Gastroesophageal sphincter (tissue), 4 donors: Measurements from ENCODE around the gene PAX7. TPM values are rescaled to one million over a fixed set of nuclear protein-coding genes. Genes with fewer than 3 reads are reported as not detected.
"Not testable (repeated sequence)": the region's sequence is repeated elsewhere in the genome, so short reads cannot be mapped to it uniquely, and the experiment has no call there.

ENCODE experiments used
- ATAC-seq: fragments of 150-250 bp; one replicate; pipeline ENCODE4 v1.9.1; 2016; ENCODE audit warnings: mild to moderate bottlenecking, moderate library complexity
- H3K27ac ChIP-seq, 4 donors: fragments of 200-600 bp; sonication (generic) in 3 of 4; 1 replicate in 3 of 4; 2 replicates in 1 of 4; pipeline ENCODE4 v1.5.1; 2016 to 2019
- H3K27me3 ChIP-seq: fragments of 200-600 bp; sonication (generic); one replicate; pipeline ENCODE4 v1.5.1; 2019
- H3K36me3 ChIP-seq, 2 donors: fragments of 200-600 bp; sonication (generic); one replicate each; pipeline ENCODE4 v1.5.1; 2019; ENCODE audit warnings: control low read depth in 1 of 2
- H3K4me1 ChIP-seq, 3 donors: fragments of 200-600 bp; sonication (generic); 1 replicate in 2 of 3; 2 replicates in 1 of 3; pipeline ENCODE4 v1.5.1; 2016 to 2019; ENCODE audit warnings: control low read depth in 2 of 3
- H3K4me3 ChIP-seq, 2 donors: fragments of 200-600 bp; sonication (generic); one replicate each; pipeline ENCODE4 v1.5.1; 2019; ENCODE audit warnings: mild to moderate bottlenecking in 1 of 2, moderate library complexity in 1 of 2
- H3K9me3 ChIP-seq, 3 donors: fragments of 200-600 bp; sonication (generic); one replicate each; pipeline ENCODE4 v1.5.1; 2017 to 2019; ENCODE audit warnings: control low read depth in 2 of 3
- CTCF ChIP-seq, 4 experiments: fragments of 200-600 bp in 2 of 4; fragments of 450-650 bp in 2 of 4; sonication (generic) in 1 of 4; IDR thresholded peaks; one replicate each; pipeline ENCODE4 v1.5.1; 2017 to 2019; ENCODE audit warnings: antibody characterized with exemption in 4 of 4, mild to moderate bottlenecking in 2 of 4, moderate library complexity in 2 of 4
- EP300 ChIP-seq: sonication (generic); formaldehyde crosslinking; IDR thresholded peaks from one replicate; pipeline ENCODE4 v1.6.1; 2017; ENCODE audit warnings: antibody characterized with exemption, mild to moderate bottlenecking
- POLR2A ChIP-seq, 2 donors: fragments of 450-650 bp; IDR thresholded peaks; one replicate each; pipeline ENCODE4 v1.6.1; 2017; ENCODE audit warnings: antibody characterized with exemption in 2 of 2, mild to moderate bottlenecking in 2 of 2, moderate library complexity in 1 of 2
- POLR2AphosphoS5 ChIP-seq: sonication (generic); formaldehyde crosslinking; IDR thresholded peaks from one replicate; pipeline ENCODE4 v1.6.1; 2017; ENCODE audit warnings: antibody characterized with exemption
- WGBS, 2 donors: methylation state at CpG; one replicate each; pipeline ENCODE4 v1.1.5; 2018; ENCODE audit warnings: low coverage in 1 of 2; 5-methylcytosine and 5-hydroxymethylcytosine counted together
- total RNA-seq, 4 donors: library from RNA; depleted of rRNA; stranded (reverse); fragments of >200 nt; gene quantifications; one replicate each; pipeline ENCODE4 v1.1.0, GENCODE V29; 2016

The PAX7 gene
- total RNA-seq, 4 donors from 2014 or later: not detected

GRCh38 chr1:18765725-18766124 lies 135.1 kb downstream of the PAX7 start:
- Histone ChIP-seq H3K27me3 (peaks cover 98% of the 10 kb centered on the region), H3K27ac (no peak overlapping the region), H3K4me3 (no peak overlapping the region), H3K4me1 (no peaks in the 10 kb centered on the region), H3K9me3 (no peaks in the 10 kb centered on the region), H3K36me3 (no peaks in the 10 kb centered on the region)
- ATAC-seq: no peak
- TF ChIP-seq POLR2A (IDR thresholded peaks at IDR 0.05): no peak
- WGBS, 2 donors: 43 to 63% methylated on average over 1 to 5 of the region's 7 CpGs

DNA sequence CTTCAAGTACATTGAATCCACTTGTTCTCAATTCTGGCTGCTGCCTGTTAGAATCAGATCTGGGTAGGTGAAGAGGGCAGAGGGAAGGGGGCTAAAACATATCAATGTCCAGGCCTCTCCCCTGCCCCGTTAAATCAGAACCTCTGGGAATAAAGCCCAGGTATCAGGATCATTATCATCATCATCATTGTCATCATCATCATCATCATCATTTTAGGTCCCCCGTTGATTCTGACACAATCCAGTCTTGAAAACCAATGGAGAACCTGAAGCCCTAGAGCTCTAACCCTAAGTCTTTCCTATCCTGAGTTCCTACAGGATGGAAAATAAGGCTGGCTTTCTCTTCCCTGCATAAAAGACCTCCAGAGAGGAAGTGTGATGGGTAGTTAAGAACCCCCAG lies 135.7 kb downstream of the PAX7 start:
- H3K4me3 ChIP-seq: no peak overlapping the region
- no peaks in the 10 kb centered on the region for H3K9me3 ChIP-seq
- no peaks in the 10 kb centered on the region for H3K4me1 ChIP-seq
- TF ChIP-seq EP300: no peak
- TF ChIP-seq CTCF (IDR thresholded peaks at IDR 0.05): no peak
- no peak for TF ChIP-seq POLR2AphosphoS5
- TF ChIP-seq POLR2A (IDR thresholded peaks at IDR 0.05): no peak
- WGBS, 2 donors: 86 to 94% methylated on average over 1 to 2 of the region's 2 CpGs
- ATAC-seq: no peak
- no peak overlapping the region for H3K27ac ChIP-seq
- H3K27me3 ChIP-seq: peaks cover 100% of the 10 kb centered on the region
- no peaks in the 10 kb centered on the region for H3K36me3 ChIP-seq

GRCh38 chr1:18767576-18767975 lies 136.9 kb downstream of the PAX7 start:
- H3K9me3 ChIP-seq: not testable (repeated sequence)
- 10 to 67% methylated on average over 2 to 5 of the region's 5 CpGs for WGBS, 2 donors

GRCh38 chr1:18768086-18768485 lies 137.4 kb downstream of the PAX7 start:
- TF ChIP-seq CTCF (IDR thresholded peaks at IDR 0.05): no peak
- TF ChIP-seq POLR2AphosphoS5: no peak
- no peak for TF ChIP-seq EP300
- TF ChIP-seq POLR2A (IDR thresholded peaks at IDR 0.05): no peak
- H3K27me3 ChIP-seq: peaks cover 97% of the 10 kb centered on the region
- no peaks in the 10 kb centered on the region for H3K9me3 ChIP-seq
- no peak for ATAC-seq
- H3K27ac ChIP-seq: no peak overlapping the region
- H3K4me1 ChIP-seq: no peaks in the 10 kb centered on the region
- no peaks in the 10 kb centered on the region for H3K36me3 ChIP-seq
- no peak overlapping the region for H3K4me3 ChIP-seq
- WGBS, 2 donors: 40 to 52% methylated on average over 1 to 4 of the region's 4 CpGs

More at GRCh38 chr1:18767576-18767975, 136.9 kb downstream of the PAX7 start:
- not testable (repeated sequence) for H3K4me3 ChIP-seq, ATAC-seq, H3K36me3 ChIP-seq, H3K27ac ChIP-seq, H3K4me1 ChIP-seq
- peaks cover 97% of the 10 kb centered on the region for H3K27me3 ChIP-seq

DNA sequence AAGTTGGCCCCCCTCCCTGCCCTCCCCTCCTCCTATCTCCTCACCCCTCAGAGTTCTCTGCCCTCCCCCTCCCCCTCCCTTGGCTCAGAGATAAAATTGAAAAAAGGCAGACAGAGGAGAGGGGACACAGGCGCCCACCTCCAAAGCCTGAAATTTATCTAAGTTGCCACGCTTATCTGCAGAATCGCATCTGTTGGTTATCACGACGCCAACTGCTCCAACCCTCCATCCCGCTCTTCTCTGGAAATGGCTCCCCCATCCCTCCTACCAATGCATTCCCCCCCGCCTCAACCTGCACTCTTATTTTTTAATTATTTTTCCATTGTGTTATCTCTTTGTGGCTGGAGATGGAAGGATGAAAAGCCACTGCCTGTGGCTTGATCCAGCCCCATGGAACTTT lies 138.5 kb downstream of the PAX7 start:
- peaks cover 97% of the 10 kb centered on the region for H3K27me3 ChIP-seq
- ATAC-seq: no peak
- H3K4me3 ChIP-seq: no peak overlapping the region
- 6 to 50% methylated on average over 7 of the region's 7 CpGs for WGBS, 2 donors
- no peaks in the 10 kb centered on the region for H3K9me3 ChIP-seq
- H3K27ac ChIP-seq: no peak overlapping the region
- H3K4me1 ChIP-seq: no peaks in the 10 kb centered on the region
- no peaks in the 10 kb centered on the region for H3K36me3 ChIP-seq
- no peak for TF ChIP-seq POLR2A (IDR thresholded peaks at IDR 0.05)
- no peak for TF ChIP-seq EP300
- no peak for TF ChIP-seq POLR2AphosphoS5
- TF ChIP-seq CTCF (IDR thresholded peaks at IDR 0.05): no peak

DNA sequence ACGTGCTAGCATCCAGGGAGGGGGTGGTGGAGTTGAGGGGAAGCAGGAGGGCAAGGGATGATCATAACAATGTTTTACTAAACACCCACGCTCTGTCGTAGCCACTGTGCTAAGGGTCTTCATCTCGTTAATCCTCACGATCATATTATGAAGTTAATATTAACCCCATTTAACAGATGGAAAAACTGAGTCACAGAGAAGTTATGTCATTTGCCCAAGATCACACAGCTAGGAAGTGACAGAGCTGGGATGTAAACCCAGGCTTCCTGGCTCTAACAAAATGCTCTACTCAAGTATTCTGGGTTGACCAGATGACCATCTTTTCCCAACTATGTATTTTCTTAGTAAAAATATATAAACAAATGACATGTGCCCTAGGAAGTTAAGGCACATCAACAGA lies 140.2 kb downstream of the PAX7 start:
- no peak for ATAC-seq

More for the DNA sequence above, 140.2 kb downstream of the PAX7 start:
- TF ChIP-seq POLR2AphosphoS5 (no peak), EP300 (no peak), POLR2A (IDR thresholded peaks at IDR 0.05) (no peak), CTCF (IDR thresholded peaks at IDR 0.05) (no peak)
- Histone ChIP-seq H3K27me3 (peaks cover 97% of the 10 kb centered on the region), H3K27ac (no peak overlapping the region), H3K4me1 (no peaks in the 10 kb centered on the region), H3K4me3 (no peak overlapping the region), H3K9me3 (no peaks in the 10 kb centered on the region), H3K36me3 (no peaks in the 10 kb centered on the region)
- 54 to 63% methylated on average over 5 of the region's 5 CpGs for WGBS, 2 donors
